HTERT RPE-1 (cell line): ENCODE measurements around the gene NMNAT2.

ENCODE experiments used
- in situ Hi-C: fragments of 300-500 bp; cut with MboI; formaldehyde crosslinking; loops from 4 replicates; pipeline ENCODE4 v1.14.3; 2020; ENCODE audit warnings: low sequenced_read_pairs

The NMNAT2 gene

GRCh38 chr1:183319606-183320005, 98.6 kb downstream of the NMNAT2 start:
- in situ Hi-C loops = no loop called here

GRCh38 chr1:183319051-183319450, 99.1 kb downstream of the NMNAT2 start:
- in situ Hi-C loops = no loop called here

GRCh38 chr1:183318433-183318832, 99.7 kb downstream of the NMNAT2 start:
- in situ Hi-C loops = no loop called here

GRCh38 chr1:183315991-183316758, 102.0 kb downstream of the NMNAT2 start:
- in situ Hi-C loops = no loop called here

- in situ Hi-C loops = no loop called here
Observed at GRCh38 chr1:183313063-183313462, 105.1 kb downstream of the NMNAT2 start.

GRCh38 chr1:183310753-183311479, 107.3 kb downstream of the NMNAT2 start:
- in situ Hi-C loops = no loop called here

- in situ Hi-C loops = no loop called here
Observed at GRCh38 chr1:183308719-183309118, 109.5 kb downstream of the NMNAT2 start.

GRCh38 chr1:183306317-183307042, 111.7 kb downstream of the NMNAT2 start:
- in situ Hi-C loops = no loop called here

- in situ Hi-C loops = no loop called here
Observed at GRCh38 chr1:183304440-183305107, 113.6 kb downstream of the NMNAT2 start.

- in situ Hi-C loops = no loop called here
Observed at GRCh38 chr1:183303901-183304300, 114.3 kb downstream of the NMNAT2 start.

- in situ Hi-C loops = no loop called here
Observed at GRCh38 chr1:183303323-183303645, 114.9 kb downstream of the NMNAT2 start.

- in situ Hi-C loops = no loop called here
Observed at GRCh38 chr1:183302452-183303322, 115.5 kb downstream of the NMNAT2 start.

GRCh38 chr1:183301239-183301638, 116.9 kb downstream of the NMNAT2 start:
- in situ Hi-C loops = no loop called here

- in situ Hi-C loops = no loop called here
Observed at GRCh38 chr1:183300828-183301227, 117.4 kb downstream of the NMNAT2 start.

- in situ Hi-C loops = no loop called here
Observed at GRCh38 chr1:183300395-183300794, 117.8 kb downstream of the NMNAT2 start.

GRCh38 chr1:183296782-183297181, 121.4 kb downstream of the NMNAT2 start:
- in situ Hi-C loops = no loop called here

GRCh38 chr1:183295521-183295920, 122.7 kb downstream of the NMNAT2 start:
- in situ Hi-C loops = no loop called here

- in situ Hi-C loops = no loop called here
Observed at GRCh38 chr1:183293876-183294275, 124.3 kb downstream of the NMNAT2 start.

- in situ Hi-C loops = no loop called here
Observed at GRCh38 chr1:183293241-183293640, 124.9 kb downstream of the NMNAT2 start.

GRCh38 chr1:183291802-183292514, 126.2 kb downstream of the NMNAT2 start:
- in situ Hi-C loops = no loop called here
